Astrocyte of the spinal cord (primary cell): ENCODE results near the gene OR7G3.
A peak's percentile ranks its signal among the peaks of the same experiment; 100 is the strongest.

ENCODE experiments used
- DNase-seq: peaks from one replicate; pipeline ENCODE4 v3.0.0; 2011; ENCODE audit warnings: low read depth, low spot score
- H3K4me3 ChIP-seq: 2 replicates; pipeline ENCODE4 v1.5.1; 2011; ENCODE audit warnings: low read depth, mild to moderate bottlenecking, low read length, moderate library complexity
- CTCF ChIP-seq: IDR thresholded peaks from 2 replicates; pipeline ENCODE4 v1.5.1; 2012; ENCODE audit warnings: low read depth, mild to moderate bottlenecking, low read length, inconsistent platforms
- in situ Hi-C: cut with HindIII; loops from 2 replicates; pipeline ENCODE4 v1.10.0; 2017; ENCODE audit warnings: low sequenced_read_pairs

OR7G3 gene

DNA sequence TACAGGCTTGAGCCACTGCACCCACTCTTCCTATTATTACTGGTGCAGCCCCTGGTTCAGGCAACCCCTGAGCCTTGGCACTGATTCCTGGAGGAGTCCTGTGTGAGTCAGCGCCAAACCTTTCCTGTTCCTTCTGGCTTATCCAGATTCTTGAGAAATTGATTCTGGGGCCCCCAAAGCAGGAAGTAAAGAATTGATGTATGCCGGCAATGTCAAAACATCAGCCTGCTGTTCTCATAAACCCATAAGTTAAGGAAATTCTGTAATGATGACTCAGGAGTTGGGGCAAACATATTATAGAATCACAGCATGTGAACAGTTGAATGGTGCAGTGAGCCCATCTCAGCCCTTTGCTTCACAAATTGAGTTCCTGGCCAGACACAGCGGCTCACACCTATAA, 1.4 kb upstream of the OR7G3 start:
- no peak overlapping the region for H3K4me3 ChIP-seq
- DNase-seq, result peak; percentile 24
- no peak for TF ChIP-seq CTCF
- in situ Hi-C loops, result no loop called here

DNA sequence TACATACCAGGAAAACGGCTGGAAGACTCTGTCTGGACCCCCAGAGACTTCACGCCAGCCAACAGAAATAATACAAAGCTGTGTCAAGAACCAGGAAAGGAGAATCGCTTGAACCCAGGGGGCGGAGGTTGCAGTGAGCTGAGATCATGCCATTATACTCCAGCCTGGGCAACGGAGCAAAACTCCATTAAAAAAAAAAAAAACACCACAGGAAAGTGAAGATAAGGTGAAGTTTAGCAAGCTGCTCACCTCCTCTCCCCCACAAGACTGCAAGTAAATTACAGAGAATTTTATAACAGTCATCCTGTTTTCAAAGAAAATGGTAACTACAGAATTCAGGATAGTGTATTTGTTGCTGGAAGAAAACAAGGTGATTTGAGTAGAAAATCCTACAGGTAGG, 10.2 kb downstream of the OR7G3 start:
- no peak for DNase-seq
- TF ChIP-seq CTCF, result no peak
- in situ Hi-C loops, result no loop called here
- H3K4me3 ChIP-seq, result no peak overlapping the region

- no peak for TF ChIP-seq CTCF
- H3K4me3 ChIP-seq, result no peak within 1 kb of the TSS
- in situ Hi-C loops, result no loop called here
- DNase-seq, result no peak
These were observed 11.4 kb downstream of the OR7G3 start, which contains the start of gene OR7G1 for GRCh38 chr19:9115307-9115813. Gene OR7G1 (minus strand): TSS chr19:9115763. CDS start chr19:9115763, 0 bp downstream.

GRCh38 chr19:9109959-9110358, 16.8 kb downstream of the OR7G3 start:
- no peak for TF ChIP-seq CTCF
- in situ Hi-C loops, result no loop called here
- no peak overlapping the region for H3K4me3 ChIP-seq
- DNase-seq, result no peak

DNA sequence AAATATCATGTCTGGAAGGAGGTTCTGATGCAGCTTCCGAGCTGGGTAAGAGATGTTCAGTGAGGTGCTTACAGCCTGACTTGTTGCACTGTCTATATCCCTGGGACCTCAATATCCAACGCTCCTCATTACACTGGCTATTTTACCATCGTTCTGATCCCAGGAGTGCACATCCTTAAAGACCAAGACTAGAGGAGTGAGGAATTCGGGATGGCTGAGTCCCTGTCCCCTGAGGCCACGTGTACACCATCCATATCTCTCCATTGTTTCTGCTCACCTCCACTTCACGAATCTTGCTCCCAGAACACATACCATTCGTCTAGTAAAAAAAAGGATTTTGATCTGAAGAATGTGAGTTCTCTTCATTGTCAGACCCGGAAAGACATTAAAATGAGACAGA, 19.4 kb downstream of the OR7G3 start, which contains the start of gene OR7G2:
OR7G2 (minus strand) TSS at position 101 of the 400 bp plus-strand sequence. CDS start 4,232 bp downstream, outside the sequence.
- no peak for DNase-seq
- in situ Hi-C loops, result no loop called here
- no peak for TF ChIP-seq CTCF
- H3K4me3 ChIP-seq, result no peak within 1 kb of the TSS

- TF ChIP-seq CTCF, result no peak
- no peak for DNase-seq
- in situ Hi-C loops, result no loop called here
- H3K4me3 ChIP-seq, result no peak within 1 kb of the TSS
These were observed 40.0 kb downstream of the OR7G3 start, which contains the start of gene OR1M1 for GRCh38 chr19:9086761-9087160. Gene OR1M1 (plus strand): TSS chr19:9087061. CDS start chr19:9093245, 6,184 bp downstream.
